Measurements from ENCODE around the gene FAM9C. TPM values are rescaled to one million over a fixed set of nuclear protein-coding genes. Genes with fewer than 3 reads are reported as not detected.

Gene FAM9C
- total and polyA plus RNA-seq, 9 of the 15 experiments (the other 6 are each of a cell fraction or from before 2014, with no cell fraction given), result not detected

GRCh38 chrX:13001961-13002671 lies 42.3 kb downstream of the FAM9C start (continued):
- TF ChIP-seq GABPB2 (CRISPR knock-in tag; conservative IDR thresholded peaks at IDR 0.05) (no peak), SAFB2 (IDR thresholded peaks at IDR 0.05; ENCODE audit: borderline replicate concordance, low read depth, low read length, severe bottlenecking) (no peak), ZNF699 (CRISPR knock-in tag; IDR thresholded peaks at IDR 0.05; ENCODE audit: insufficient replicate concordance) (no peak), MLX (CRISPR knock-in tag; conservative IDR thresholded peaks at IDR 0.05) (no peak), FOXA1 (IDR thresholded peaks at IDR 0.05; ENCODE audit: borderline replicate concordance) (no peak), CCAR2 (IDR thresholded peaks at IDR 0.05; ENCODE audit: low read depth, low read length) (no peak), STAT6 (CRISPR knock-in tag; IDR thresholded peaks at IDR 0.05) (no peak), PML (IDR thresholded peaks at IDR 0.05; ENCODE audit: low read length) (no peak), SLC30A9 (CRISPR knock-in tag; IDR thresholded peaks at IDR 0.05) (no peak)
